ENCODE measurements around the gene LRMDA. TPM values are rescaled to one million over a fixed set of nuclear protein-coding genes. Genes with fewer than 3 reads are reported as not detected.

The LRMDA gene
- total and polyA plus RNA-seq, 10 of the 15 experiments (the other 5 are each of a cell fraction or from before 2014, with no cell fraction given), result 0.07 to 0.54 (median 0.29) TPM; not detected in 4

DNA sequence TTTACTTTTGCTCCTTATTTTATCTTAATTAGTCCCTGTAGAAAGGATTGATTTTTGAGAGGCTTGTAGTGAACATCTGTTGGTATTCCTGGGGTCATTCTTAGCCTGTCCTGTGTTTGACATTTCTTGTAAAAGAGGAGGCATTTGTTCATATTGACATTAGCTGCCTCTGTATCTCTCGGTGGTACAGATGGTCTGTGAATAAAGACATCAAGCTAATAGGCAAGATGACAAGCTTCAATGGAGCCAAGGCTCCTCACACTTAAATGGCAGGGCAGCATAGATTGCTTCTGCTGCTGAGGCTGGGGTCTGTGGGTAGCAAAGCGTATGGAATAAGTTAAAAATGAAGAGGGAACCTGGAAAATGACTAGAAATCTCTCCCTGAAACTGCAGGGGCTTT is 687.6 kb downstream of the LRMDA start:
- no peak for FAIRE-seq
- H3K9me3 ChIP-seq (replicated peaks; ENCODE audit: control insufficient read depth, insufficient read depth, low read length), result no peaks in the 10 kb centered on the region
- no peak for ATAC-seq
- no peak overlapping the region for H3K27ac ChIP-seq (ENCODE audit: control insufficient read depth, insufficient read depth)
- H3K4me1 ChIP-seq (ENCODE audit: control insufficient read depth, insufficient read depth, low read length), result no peaks in the 10 kb centered on the region
- BruUV-seq (replicated peaks), result no TSS peak
- intact Hi-C loops (cut with micrococcal nuclease; ENCODE audit: unreplicated experiment) (no loop called here), in situ Hi-C loops (cut with MboI) (no loop called here)
- ChIA-PET SMC1A (ENCODE audit: uncharacterized antibody, unreplicated experiment) (interaction anchor here (1.4 kb wide), 2 partner anchors 10 to 22 kb away, joined by 3 to 4 read pairs; no protein-coding TSS in a partner anchor), RAD21 (ENCODE audit: unreplicated experiment) (no interaction called here), POLR2A (no interaction called here), CTCF (interaction anchor here (1.5 kb wide), 1 partner anchor 192 kb away, joined by 3 read pairs; no protein-coding TSS in a partner anchor)
- H3K27me3 ChIP-seq (replicated peaks in 1 of 2; ENCODE audit: control insufficient read depth in 2 of 2, insufficient read depth in 2 of 2, low read length in 1 of 2), result no peaks in the 10 kb centered on the region
- no peaks in the 10 kb centered on the region for H3K36me3 ChIP-seq (ENCODE audit: control insufficient read depth in 2 of 2, insufficient read depth in 2 of 2, low read length in 1 of 2)
- H3K4me2 ChIP-seq (ENCODE audit: control insufficient read depth, insufficient read depth), result no peak overlapping the region
- H3K9ac ChIP-seq (ENCODE audit: control insufficient read depth, insufficient read depth, low read length), result no peak overlapping the region
- H2AFZ ChIP-seq (ENCODE audit: control insufficient read depth, low read depth, low read length), result no peak overlapping the region
- H3K79me2 ChIP-seq (ENCODE audit: control insufficient read depth, insufficient read depth, low read length), result no peaks in the 10 kb centered on the region
- no peak for TF ChIP-seq SMAD1 (IDR thresholded peaks at IDR 0.05; ENCODE audit: low read depth, partially characterized antibody)
- TF ChIP-seq TCF7 (IDR thresholded peaks at IDR 0.05; ENCODE audit: borderline replicate concordance), result no peak
- DNase-seq (ENCODE audit: low read depth, low spot score), result no peak
- H3K4me3 ChIP-seq, result no peak overlapping the region
- WGBS (ENCODE audit: insufficient coverage, insufficient replicate concordance, low lambda C conversion rate, missing lambda C conversion rate), result 27% methylated on average over 2 of the region's 2 CpGs
- no peaks in the 10 kb centered on the region for H4K20me1 ChIP-seq (ENCODE audit: control insufficient read depth, insufficient read depth)

DNA sequence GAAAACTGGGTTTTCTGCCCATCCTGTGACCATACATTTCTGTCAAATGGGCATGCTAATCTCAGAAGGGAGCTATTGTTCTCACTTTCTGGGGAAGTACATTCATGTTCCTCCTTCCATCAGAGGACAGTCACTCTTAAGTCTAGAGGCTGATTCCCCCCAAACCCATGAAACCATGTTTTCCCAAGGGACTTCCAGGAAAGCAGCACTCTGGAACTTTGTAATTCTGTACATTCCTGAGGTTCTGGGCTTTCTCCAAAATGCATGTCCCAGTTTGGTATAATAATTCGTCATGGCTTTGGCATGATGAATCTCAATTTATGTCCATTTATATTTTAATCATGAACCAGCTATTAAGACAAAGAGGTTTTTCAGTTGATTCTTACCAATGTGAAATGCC is 688.1 kb downstream of the LRMDA start:
- Histone ChIP-seq H3K9ac (ENCODE audit: control insufficient read depth, insufficient read depth, low read length) (no peak overlapping the region), H3K79me2 (ENCODE audit: control insufficient read depth, insufficient read depth, low read length) (no peaks in the 10 kb centered on the region), H3K9me3 (replicated peaks; ENCODE audit: control insufficient read depth, insufficient read depth, low read length) (no peaks in the 10 kb centered on the region), H3K4me3 (no peak overlapping the region), H3K27me3 (replicated peaks in 1 of 2; ENCODE audit: control insufficient read depth in 2 of 2, insufficient read depth in 2 of 2, low read length in 1 of 2) (no peaks in the 10 kb centered on the region), H3K4me2 (ENCODE audit: control insufficient read depth, insufficient read depth) (no peak overlapping the region), H2AFZ (ENCODE audit: control insufficient read depth, low read depth, low read length) (no peak overlapping the region), H3K36me3 (ENCODE audit: control insufficient read depth in 2 of 2, insufficient read depth in 2 of 2, low read length in 1 of 2) (no peaks in the 10 kb centered on the region), H4K20me1 (ENCODE audit: control insufficient read depth, insufficient read depth) (no peaks in the 10 kb centered on the region), H3K27ac (ENCODE audit: control insufficient read depth, insufficient read depth) (no peak overlapping the region), H3K4me1 (ENCODE audit: control insufficient read depth, insufficient read depth, low read length) (no peaks in the 10 kb centered on the region)
- no peak for ATAC-seq
- DNase-seq (ENCODE audit: low read depth, low spot score), result no peak
- WGBS (ENCODE audit: insufficient coverage, insufficient replicate concordance, low lambda C conversion rate, missing lambda C conversion rate), result 0% methylated on average over 1 of the region's 1 CpG
- no peak for FAIRE-seq
- SMC1A ChIA-PET (ENCODE audit: uncharacterized antibody, unreplicated experiment), result interaction anchor here (1.4 kb wide), 2 partner anchors 9 to 21 kb away, joined by 3 to 4 read pairs; no protein-coding TSS in a partner anchor
- POLR2A ChIA-PET, result no interaction called here
- BruUV-seq (replicated peaks), result no TSS peak
- in situ Hi-C loops (cut with MboI) (no loop called here), intact Hi-C loops (cut with micrococcal nuclease; ENCODE audit: unreplicated experiment) (no loop called here)
- RAD21 ChIA-PET (ENCODE audit: unreplicated experiment), result no interaction called here
- CTCF ChIA-PET, result interaction anchor here (1.5 kb wide), 1 partner anchor 192 kb away, joined by 3 read pairs; no protein-coding TSS in a partner anchor
- TF ChIP-seq HDGF (IDR thresholded peaks at IDR 0.05) (no peak), EZH2 (IDR thresholded peaks at IDR 0.05; ENCODE audit: borderline replicate concordance, control insufficient read depth, low read depth, low read length) (no peak), NFYB (IDR thresholded peaks at IDR 0.05; ENCODE audit: insufficient read depth, low read depth, low read length) (no peak), ZBTB40 (IDR thresholded peaks at IDR 0.05; ENCODE audit: borderline replicate concordance) (no peak), ZBTB33 (IDR thresholded peaks at IDR 0.05) (no peak), NFIC (IDR thresholded peaks at IDR 0.05; ENCODE audit: low read depth, low read length) (no peak), SREBF1 (IDR thresholded peaks at IDR 0.05; ENCODE audit: low read length) (no peak), RAD21 (IDR thresholded peaks at IDR 0.05; ENCODE audit: insufficient read depth, low read depth, low read length) (no peak), ZSCAN29 (IDR thresholded peaks at IDR 0.05) (no peak), SRF (IDR thresholded peaks at IDR 0.05; ENCODE audit: low read depth in 2 of 2, low read length in 2 of 2) (no peak), BCL11A (IDR thresholded peaks at IDR 0.05; ENCODE audit: low read depth, low read length) (no peak)

All from GM12878 (cell line).